ENCODE data around the gene TRIM52. TPM values are rescaled to one million over a fixed set of nuclear protein-coding genes. Genes with fewer than 3 reads are reported as not detected.

The TRIM52 gene
- total RNA-seq, 1 experiment from 2014 or later, result 7.6 TPM

- Histone ChIP-seq H3K9ac (ENCODE audit: low read length) (no peak overlapping the region), H3K4me2 (ENCODE audit: low read length) (no peak overlapping the region), H3K9me3 (ENCODE audit: control insufficient read depth in 1 of 2, insufficient read depth in 1 of 2, low read depth in 1 of 2, low read length in 2 of 2) (no peaks in the 10 kb centered on the region), H3K79me2 (ENCODE audit: insufficient read depth, low read length) (peaks cover 23% of the 10 kb centered on the region), H3K27me3 (ENCODE audit: insufficient read depth, low read length) (no peaks in the 10 kb centered on the region), H3K27ac (ENCODE audit: low read depth, low read length) (no peak overlapping the region), H4K20me1 (ENCODE audit: insufficient read depth) (no peaks in the 10 kb centered on the region), H3K9me2 (ENCODE audit: insufficient read depth) (no peaks in the 10 kb centered on the region), H3K4me1 (ENCODE audit: control insufficient read depth in 1 of 2, insufficient read depth in 2 of 2, low read length in 2 of 2) (no peaks in the 10 kb centered on the region), H3K36me3 (ENCODE audit: control insufficient read depth in 1 of 2, insufficient read depth in 2 of 2, low read length in 2 of 2) (peaks cover 11 to 14% of the 10 kb centered on the region in 2 experiments; a peak in 3 of 4 replicates), H2AFZ (ENCODE audit: low read depth, low read length, poor library complexity, severe bottlenecking) (no peak overlapping the region), H3K4me3 (replicated peaks in 1 of 2; ENCODE audit: low read depth in 1 of 2, low read length in 2 of 2) (no peak overlapping the region)
- TF ChIP-seq EZH2 (IDR thresholded peaks at IDR 0.05) (no peak), REST (IDR thresholded peaks at IDR 0.05; ENCODE audit: low read depth) (no peak), ATF3 (IDR thresholded peaks at IDR 0.05) (no peak), FOSL1 (IDR thresholded peaks at IDR 0.05; ENCODE audit: low read depth) (no peak), RAD21 (IDR thresholded peaks at IDR 0.05; ENCODE audit: low read depth) (no peak), ZNF274 (IDR thresholded peaks at IDR 0.05; ENCODE audit: low read depth, low read length) (no peak), CEBPB (IDR thresholded peaks at IDR 0.05; ENCODE audit: low read depth) (no peak)
- ChIA-PET POLR2A (no interaction called here), RAD21 (ENCODE audit: low non-redundant PET in 1 of 2, low total read pairs in 2 of 2, uncharacterized antibody in 2 of 2, unreplicated experiment in 2 of 2) (no interaction called here), CTCF (no interaction called here)
- no peak for DNase-seq (ENCODE audit: low read depth, low spot score)
- no TSS peak for BruUV-seq (replicated peaks)
- intact Hi-C loops (cut with micrococcal nuclease), result no loop called here
- no peak for ATAC-seq
Observed at GRCh38 chr5:181230551-181230950, 30.4 kb downstream of the TRIM52 start.
